ENCODE measurements around the gene APOBEC3F. TPM values are rescaled to one million over a fixed set of nuclear protein-coding genes. Genes with fewer than 3 reads are reported as not detected.
"Not testable (repeated sequence)": the region's sequence is repeated elsewhere in the genome, so short reads cannot be mapped to it uniquely, and the experiment has no call there.

APOBEC3F gene
- total RNA-seq, 1 experiment from 2014 or later: 0.25 TPM

DNA sequence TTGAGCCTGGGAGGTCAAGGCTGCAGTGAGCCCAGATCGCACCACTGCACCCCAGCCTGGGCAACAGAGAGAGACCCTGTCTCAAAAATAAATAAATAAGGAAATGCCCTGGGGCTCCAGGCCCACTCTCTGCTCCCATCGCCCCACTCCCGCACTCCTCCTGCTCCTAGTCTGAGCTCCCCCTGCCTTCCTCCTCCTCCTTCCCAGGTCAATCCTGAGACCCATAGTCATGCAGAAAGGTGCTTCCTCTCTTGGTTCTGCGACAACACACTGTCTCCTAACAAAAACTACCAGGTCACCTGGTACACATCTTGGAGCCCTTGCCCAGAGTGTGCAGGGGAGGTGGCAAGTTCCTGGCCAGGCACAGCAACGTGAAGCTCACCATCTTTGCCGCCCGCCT is 29.5 kb downstream of the APOBEC3F start:
- DNase-seq (ENCODE audit: low spot score): no peak

DNA sequence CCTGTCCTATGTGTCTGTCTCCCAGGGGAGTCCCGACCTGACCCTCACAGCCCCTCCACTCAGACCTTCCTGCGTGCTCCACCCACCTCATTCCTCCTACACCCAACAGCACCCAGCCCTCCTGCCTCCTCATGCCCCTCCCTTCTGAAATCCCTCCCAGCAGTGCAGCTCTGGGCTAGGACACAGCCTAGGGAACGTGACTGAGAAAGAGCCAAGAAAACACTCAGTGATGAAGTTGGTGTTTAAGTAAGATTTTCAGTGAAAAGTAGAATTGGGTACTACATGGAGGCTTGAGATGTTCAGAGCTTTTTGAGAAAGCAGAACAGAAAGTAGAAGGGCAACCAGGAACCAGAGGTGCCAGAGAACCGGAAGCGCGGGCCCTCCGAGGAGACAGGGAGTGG is 31.9 kb downstream of the APOBEC3F start:
- DNase-seq (ENCODE audit: low spot score): not testable (repeated sequence)

DNA sequence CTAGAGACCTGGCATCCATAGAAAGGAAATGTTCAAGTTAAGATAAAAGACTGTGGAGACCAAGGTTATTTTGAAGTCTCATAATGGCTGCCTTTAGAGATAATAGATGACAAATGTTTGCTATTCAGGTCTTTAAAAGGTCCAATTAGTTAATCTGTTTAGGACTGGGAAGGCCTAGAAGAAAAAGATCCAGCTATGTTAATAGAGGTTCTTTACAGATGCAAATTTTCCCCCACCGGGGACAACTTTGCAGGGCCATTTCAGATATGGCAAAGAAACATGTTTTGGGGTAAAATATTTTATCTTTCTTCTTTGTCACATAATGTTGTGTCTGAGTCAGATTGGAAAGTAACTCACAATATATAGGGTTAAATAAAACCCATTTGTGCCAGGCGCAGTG is 33.3 kb downstream of the APOBEC3F start:
- DNase-seq (ENCODE audit: low spot score): no peak

DNA sequence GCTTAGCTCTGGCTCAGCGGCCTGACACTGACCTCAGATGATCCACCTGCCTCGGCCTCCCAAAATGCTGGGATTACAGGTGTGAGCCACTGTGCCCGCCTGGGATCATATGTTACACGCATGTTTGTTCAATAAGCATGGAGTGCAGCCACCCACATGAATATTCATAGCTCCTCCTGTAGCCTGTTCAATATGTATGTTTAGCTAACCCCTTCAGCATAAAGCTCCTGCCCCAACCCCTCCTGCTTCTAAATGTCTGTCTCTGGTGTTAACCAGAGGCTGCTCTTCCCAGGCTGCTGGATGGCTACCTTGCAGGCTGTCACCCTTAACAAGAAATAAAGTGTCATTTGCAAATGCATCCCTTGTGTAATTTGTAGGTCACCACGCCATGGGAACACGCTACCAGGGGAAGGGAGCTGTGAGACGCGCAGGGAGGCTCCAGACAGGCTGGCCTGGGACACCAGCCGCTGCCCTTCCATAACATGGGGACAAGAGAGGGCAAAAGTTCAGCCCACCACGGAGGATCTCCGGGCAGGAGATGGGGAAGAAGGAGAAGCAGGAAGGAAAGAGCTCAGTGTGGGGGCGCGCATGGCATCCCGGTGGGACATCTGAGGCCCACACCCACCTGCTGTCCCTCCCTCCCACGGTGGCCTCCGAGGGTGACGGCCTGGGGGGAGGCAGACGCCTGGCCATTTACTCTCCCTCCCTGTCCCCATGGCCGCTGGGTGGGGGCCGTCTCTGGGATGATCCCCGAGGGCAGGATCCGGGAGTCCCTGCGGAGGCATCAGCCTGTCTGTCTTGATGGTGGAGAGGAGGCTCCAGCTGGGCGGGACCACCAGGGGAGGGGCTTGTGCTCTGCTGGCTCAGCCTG is 35.7 kb downstream of the APOBEC3F start:
- not testable (repeated sequence) for DNase-seq (ENCODE audit: low spot score)

DNA sequence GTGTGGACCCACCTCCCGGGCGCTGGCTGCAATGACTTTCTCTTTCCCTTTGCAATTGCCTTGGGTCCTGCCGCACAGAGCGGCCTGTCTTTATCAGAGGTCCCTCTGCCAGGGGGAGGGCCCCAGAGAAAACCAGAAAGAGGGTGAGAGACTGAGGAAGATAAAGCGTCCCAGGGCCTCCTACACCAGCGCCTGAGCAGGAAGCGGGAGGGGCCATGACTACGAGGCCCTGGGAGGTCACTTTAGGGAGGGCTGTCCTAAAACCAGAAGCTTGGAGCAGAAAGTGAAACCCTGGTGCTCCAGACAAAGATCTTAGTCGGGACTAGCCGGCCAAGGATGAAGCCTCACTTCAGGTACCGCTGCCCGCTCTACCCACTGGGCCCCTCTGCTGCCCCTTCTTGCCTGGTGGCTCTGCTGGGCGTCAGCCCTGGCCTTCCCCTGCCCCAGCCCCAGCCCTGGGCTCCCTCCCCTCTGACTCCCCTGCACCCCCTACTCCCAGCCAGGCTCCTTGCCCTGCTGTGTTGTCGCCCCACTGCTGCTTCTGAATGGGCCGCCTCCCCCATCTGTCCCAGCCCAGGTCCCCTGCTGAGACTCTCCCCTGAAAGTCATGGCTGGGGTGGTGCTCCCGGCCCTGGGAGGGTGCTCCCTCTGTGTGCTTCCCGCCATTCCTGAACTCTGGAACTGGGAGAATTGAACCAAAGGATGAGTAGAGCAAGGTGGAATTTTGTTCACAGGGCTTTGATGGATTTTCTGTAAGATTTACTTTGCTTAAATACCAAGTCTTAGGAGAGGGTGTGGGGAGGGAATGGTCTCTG is 36.6 kb downstream of the APOBEC3F start, which contains the start of gene APOBEC3G:
Gene APOBEC3G, plus strand, starts transcription at position 250 of the 815 bp plus-strand sequence. Its CDS starts 87 bp downstream, at position 337.
- DNase-seq (ENCODE audit: low spot score): not testable (repeated sequence)

DNA sequence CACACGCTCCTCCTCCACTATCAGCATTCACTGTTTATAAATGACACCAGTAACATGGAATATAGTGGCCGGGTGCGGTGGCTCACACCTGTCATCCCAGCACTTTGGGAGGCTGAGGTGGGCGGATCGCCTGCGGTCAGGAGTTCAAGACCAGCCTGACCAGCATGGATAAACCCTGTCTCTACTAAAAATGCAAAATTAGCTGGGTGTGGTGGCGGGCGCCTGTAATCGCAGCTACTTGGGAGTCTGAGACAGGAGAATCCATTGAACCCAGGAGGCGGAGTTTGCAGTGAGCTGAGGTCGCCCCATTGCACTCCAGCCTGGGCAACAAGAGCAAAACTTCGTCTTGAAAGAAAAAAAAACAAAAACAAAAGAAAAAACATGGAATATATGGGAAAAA is 37.2 kb downstream of the APOBEC3F start:
- not testable (repeated sequence) for DNase-seq (ENCODE audit: low spot score)

DNA sequence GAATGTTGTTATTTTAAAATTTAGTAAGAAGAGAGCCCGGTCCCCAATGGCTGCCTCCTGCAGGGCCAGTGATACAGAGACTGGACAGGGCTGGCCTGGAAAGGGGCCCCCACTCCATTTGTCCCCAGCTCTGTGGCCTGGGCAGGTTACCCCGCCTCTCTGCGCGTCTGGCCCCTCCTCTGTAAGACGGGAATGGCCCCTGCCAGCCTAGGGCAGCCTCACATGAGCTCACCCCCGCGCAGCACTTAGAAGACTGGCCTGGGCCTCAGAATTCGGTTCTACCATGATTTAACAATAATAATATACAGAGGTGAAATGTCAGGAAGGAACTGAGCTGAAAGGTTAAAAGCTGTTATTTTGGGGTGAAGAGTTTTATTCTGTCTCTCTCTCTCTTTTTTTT is 37.7 kb downstream of the APOBEC3F start:
- no peak for DNase-seq (ENCODE audit: low spot score)

DNA sequence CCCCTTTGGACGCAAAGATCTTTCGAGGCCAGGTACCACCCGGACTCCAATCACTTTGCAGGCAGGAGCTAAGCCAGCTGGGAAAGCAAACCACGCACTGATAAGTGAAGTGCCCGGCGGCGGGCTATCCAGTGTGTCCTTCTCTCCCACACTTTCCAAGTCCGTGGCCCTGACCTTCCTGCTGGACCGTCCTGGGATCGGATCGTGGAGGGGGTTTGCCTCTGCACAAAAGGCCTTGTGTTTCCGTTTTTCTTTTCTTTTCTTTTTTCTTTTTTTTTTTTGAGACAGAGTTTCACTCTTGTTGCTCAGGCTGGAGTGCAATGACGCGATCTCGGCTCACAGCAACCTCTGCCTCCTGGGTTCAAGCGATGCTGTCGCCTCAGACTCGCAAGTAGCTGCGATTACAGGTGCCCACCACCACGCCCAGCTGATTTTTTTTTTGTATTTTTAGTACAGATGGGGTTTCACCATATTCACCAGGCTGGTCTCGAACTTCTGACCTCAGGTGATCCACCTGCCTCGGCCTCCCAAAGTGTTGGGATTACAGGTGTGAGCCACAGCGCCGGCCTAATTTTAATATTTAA is 38.5 kb downstream of the APOBEC3F start:
- DNase-seq (ENCODE audit: low spot score): not testable (repeated sequence)

DNA sequence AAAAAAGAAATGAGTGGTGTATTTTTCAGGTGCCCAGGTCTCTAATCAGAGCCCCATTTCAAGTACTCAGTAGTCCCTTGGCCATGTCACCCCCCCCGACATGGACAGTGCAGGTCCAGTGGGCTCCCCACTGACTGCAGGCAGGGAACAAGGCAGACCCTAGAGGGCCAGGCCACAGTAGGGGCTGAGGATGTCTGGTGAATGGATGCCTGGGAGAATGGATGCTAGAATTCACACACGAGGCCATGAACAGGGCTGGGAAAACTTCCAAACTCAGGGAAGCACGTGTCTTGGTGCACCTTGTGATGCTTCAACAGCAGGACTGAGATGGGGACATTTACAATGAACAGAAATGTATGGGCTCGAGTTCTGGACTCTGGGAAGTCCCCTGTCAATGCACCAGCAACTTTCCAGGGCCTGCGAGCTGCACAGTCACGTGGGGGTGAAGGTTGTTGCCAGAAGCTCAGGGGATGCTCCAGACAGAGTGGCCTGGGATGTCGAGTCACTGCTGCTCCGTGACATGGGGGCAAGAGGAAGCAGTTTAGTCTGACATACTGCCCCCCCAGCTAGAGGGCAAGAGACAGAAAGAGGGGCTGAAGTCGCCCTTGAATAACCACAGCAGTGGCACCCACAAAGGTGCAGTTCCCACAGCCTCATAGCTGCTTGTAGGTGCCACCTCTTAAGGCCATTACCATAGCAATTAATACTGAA is 39.5 kb downstream of the APOBEC3F start:
- DNase-seq (ENCODE audit: low spot score): no peak

DNA sequence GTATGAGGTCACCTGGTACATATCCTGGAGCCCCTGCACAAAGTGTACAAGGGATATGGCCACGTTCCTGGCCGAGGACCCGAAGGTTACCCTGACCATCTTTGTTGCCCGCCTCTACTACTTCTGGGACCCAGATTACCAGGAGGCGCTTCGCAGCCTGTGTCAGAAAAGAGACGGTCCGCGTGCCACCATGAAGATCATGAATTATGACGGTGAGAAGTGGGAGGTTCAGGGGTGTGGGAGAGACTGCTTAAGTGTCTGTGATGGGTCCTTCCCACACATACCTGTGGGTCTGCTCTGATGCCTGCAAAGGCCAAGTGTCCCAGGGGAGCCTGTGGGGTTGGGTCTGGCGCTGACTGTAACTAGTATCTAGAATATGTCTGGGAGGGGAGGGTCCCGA is 40.4 kb downstream of the APOBEC3F start:
- no peak for DNase-seq (ENCODE audit: low spot score)

DNA sequence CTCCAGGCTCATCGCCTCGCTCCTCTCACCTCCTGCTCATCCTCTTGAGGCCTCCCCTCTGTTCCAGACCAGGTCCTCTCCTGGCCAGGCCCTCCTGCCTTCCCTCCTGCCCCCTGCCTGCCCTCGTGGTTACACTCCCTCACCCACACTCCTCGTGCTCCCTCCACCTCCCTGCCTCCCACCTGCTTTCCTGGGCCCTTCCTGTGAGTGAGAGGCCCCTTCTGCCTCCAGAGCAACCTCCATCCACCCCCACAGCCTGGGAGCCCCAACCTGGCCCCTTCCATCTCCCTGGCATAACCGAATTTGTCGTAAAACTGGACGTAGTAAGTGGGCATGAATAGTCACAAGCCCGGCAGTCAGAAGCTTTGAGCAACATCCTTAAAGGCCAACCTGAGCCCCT is 40.9 kb downstream of the APOBEC3F start:
- DNase-seq (ENCODE audit: low spot score): no peak

DNA sequence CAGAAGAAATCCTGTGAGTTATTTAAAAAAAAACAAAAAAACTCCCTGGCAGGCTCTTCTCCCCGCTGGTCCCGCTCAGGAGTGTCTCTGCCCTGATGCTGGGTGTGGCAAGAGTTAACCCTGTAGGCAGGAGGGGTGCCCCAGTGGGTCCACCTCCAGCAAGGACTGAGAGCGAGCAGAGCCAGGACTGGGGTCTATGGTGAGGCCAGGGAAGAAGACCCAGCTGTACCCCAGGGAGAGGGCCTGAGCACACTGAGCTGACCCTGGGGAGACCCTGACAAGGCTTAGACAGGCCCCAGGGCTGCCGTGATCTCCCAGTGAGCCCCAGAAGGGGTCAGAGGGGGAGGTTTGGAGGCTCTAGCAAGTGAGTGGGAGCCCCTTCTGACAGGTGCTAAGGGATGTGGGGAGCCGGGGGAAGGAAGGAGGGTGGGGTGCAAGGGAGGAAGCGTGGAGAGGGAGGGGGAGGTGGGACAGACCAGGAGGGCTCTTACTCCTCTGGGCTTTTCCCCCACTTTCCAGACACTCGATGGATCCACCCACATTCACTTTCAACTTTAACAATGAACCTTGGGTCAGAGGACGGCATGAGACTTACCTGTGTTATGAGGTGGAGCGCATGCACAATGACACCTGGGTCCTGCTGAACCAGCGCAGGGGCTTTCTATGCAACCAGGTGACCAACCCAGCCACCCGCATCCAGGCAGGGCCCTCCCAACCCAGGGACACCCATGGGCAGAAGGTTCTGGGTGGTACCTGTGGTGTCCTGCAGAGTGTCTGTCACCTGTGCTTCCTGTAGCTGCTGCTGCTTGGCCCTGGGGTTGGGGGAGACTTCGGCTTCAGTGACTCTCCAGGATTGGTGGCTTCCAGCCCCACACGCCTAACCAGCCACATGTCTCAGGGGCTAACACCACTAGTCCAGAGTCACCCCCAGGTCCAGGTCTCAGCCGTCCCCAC is 42.8 kb downstream of the APOBEC3F start:
- no peak for DNase-seq (ENCODE audit: low spot score)

DNA sequence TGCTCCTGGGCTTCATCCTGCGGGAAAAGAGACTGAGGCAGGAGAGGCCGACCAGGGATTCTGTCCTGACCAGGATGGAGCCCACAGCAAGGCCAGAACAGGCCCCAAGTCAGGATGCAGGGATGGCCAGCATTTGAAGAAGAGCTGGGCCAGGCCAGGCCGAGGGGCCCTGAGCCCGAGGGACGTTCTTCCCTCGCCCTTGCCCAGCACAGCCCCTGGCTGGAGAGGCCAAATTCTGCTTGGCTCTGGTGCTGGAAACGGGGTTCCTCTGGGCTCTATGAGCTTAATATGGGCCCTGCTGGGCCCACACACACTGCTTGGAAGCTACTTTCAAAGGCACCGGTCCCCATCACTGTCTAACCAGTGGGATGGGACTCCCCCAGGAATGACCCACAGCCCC is 44.0 kb downstream of the APOBEC3F start:
- DNase-seq (ENCODE audit: low spot score): no peak

DNA sequence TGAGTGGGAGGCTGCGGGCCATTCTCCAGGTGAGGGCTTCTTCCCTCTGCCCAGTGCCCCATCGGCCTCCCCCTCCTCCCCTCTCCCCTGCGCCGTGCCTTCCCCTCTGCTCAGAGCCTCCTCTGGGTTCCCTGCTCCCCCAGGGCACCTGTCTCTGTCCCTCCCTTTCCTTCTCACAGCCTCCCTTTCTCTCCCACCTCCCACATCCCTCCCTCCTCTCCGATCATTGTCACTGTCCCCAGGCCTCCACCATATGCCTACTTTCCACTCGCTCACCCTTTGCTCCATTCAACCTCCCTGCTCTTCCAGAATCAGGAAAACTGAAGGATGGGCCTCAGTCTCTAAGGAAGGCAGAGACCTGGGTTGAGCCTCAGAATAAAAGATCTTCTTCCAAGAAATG is 46.4 kb downstream of the APOBEC3F start:
- DNase-seq (ENCODE audit: low spot score): no peak

DNA sequence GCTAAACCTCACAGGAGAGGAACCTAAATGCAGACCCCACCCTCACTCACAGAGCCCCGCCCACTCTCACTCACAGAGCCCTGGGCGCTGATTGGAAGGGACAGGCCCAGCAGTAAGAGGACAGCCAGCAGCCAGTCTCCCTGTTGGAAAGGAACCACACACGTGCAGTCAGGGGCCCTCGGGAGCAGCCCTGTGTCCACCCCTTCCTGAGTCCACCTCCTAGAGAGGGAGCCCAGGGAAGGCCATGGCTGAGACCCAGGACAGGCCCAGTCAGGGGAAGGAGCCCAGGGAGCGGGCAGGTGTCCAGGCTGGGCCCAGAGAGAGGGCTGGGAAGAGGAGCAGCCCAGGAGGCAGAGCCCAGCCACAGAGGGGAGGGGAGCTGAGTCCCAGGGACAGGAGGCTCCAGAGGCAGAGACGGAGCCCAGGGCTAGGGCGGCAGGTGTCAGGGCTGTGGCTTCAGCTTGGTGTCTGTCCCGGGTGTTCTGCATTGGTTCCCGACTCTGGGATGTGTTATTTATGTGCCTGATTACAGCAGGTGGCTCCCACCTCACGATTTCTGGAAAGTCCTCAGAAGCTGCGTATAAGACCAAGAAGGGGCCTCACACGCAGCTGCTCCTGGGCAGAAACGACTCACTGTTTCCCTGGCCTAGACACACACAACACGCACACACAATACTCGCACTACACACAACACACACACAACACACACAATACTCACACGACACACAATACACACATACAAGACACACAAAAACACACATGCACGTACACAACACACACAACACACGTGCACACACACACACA is 47.4 kb downstream of the APOBEC3F start:
- DNase-seq (ENCODE audit: low spot score): no peak

DNA sequence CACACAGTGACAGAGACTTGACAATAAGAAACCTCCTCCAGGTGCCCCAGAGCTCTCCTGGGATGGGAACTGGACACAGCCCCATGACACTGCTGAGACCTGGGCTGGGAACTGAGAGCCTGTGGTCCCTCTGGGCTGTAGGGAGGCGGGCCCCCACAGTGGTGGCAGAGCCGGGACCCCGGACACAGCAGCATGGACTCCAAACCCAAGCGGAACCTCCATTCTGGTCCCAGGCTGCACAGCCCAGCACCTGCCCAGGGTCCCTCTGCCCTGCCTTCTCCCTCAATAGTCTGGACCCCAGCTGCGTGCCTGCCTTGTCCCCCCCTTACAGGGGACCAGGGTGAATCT is 48.0 kb downstream of the APOBEC3F start:
- DNase-seq (ENCODE audit: low spot score): no peak

DNA sequence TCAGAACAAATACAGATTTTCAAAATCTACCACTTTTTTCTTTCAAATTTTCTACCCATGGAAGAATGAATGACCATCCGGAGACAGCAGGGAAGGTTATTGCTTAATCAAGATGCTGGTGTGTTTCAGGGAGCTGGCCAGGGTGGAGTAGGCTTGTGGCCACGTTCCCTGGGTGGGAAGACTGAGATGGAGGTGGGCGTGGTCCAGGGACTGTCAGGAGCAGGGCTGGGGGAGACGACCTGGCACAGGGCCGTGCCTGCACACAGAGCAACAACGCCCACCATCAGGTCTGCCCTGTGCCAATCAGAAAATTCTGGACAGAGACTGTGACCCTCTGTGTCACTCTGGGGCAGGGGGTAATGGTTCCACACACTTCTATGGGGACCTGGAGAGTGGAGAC is 49.3 kb downstream of the APOBEC3F start:
- no peak for DNase-seq (ENCODE audit: low spot score)

DNA sequence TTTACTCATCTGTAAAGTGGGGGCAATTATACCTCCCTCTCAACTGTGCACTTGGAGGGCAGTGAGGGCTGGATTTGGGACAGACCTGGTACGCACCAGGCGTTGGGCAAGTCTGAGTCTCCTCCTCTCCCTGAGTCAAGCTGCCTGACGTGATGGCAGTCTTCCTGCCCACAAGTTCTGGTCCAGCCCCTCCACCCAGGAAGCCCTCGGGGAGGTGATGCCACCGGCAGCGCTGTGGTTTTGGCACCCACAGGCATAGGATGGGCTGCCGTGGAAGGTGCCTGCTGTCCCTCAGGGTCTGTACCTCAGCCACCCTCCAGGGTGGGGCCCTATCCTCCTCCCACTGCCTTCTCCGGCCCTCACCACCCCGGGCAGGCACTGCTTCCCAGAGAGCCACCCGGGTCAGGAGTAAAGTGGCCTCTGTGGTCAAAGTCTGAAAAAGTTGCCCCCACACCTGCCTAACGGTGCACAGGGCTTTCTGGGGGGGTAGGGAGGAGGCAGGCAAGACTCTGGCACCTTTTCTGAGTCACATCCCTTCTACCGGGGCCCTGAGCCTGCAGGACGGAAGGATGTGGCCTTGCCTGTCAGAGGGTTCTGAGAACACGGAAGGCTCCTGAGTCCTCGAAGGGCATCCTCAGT is 49.9 kb downstream of the APOBEC3F start:
- no peak for DNase-seq (ENCODE audit: low spot score)
